GM19193 (cell line): ENCODE measurements around the gene TNNC2.

Source experiments
- POLR2A ChIP-seq: IDR thresholded peaks from 4 replicates; pipeline ENCODE4 v1.6.1; 2011; ENCODE audit not compliant: insufficient read depth, insufficient read length; ENCODE audit errors: extremely low read depth

The TNNC2 gene

GRCh38 chr20:45827030-45827652 is at the start of gene TNNC2:
Gene TNNC2 (minus strand): TSS chr20:45827312. CDS start chr20:45827248, 64 bp downstream.
- no peak for TF ChIP-seq POLR2A

GRCh38 chr20:45874576-45874975 is 47.5 kb upstream of the TNNC2 start:
- no peak for TF ChIP-seq POLR2A

GRCh38 chr20:45873409-45874103 is 46.4 kb upstream of the TNNC2 start:
- TF ChIP-seq POLR2A, result no peak

GRCh38 chr20:45872626-45873025 is 45.5 kb upstream of the TNNC2 start:
- TF ChIP-seq POLR2A, result no peak

- no peak for TF ChIP-seq POLR2A
Measured at GRCh38 chr20:45867819-45868176, 40.7 kb upstream of the TNNC2 start.

- no peak for TF ChIP-seq POLR2A
Measured at GRCh38 chr20:45867136-45867818, 40.2 kb upstream of the TNNC2 start.

- no peak for TF ChIP-seq POLR2A
Measured at GRCh38 chr20:45866454-45866853, 39.3 kb upstream of the TNNC2 start.

GRCh38 chr20:45863543-45864470 is 36.7 kb upstream of the TNNC2 start:
- TF ChIP-seq POLR2A, result no peak

- TF ChIP-seq POLR2A, result no peak
Measured at GRCh38 chr20:45861221-45862075, 34.3 kb upstream of the TNNC2 start.

GRCh38 chr20:45860560-45861220 is 33.6 kb upstream of the TNNC2 start:
- no peak for TF ChIP-seq POLR2A

GRCh38 chr20:45859916-45860315 is 32.8 kb upstream of the TNNC2 start:
- TF ChIP-seq POLR2A, result no peak

GRCh38 chr20:45857882-45858216 is 30.7 kb upstream of the TNNC2 start:
- no peak for TF ChIP-seq POLR2A

- TF ChIP-seq POLR2A, result peak; percentile 94
Measured at GRCh38 chr20:45857114-45857881, 30.2 kb upstream of the TNNC2 start, which contains the start of the genes ACOT8 and ZSWIM3. Gene ACOT8 (minus strand): TSS chr20:45857392. CDS start chr20:45857315, 77 bp downstream. Gene ZSWIM3 (plus strand): TSS chr20:45857614. CDS start chr20:45857826, 212 bp downstream.
